Measurements from ENCODE around the gene ODF4. TPM values are rescaled to one million over a fixed set of nuclear protein-coding genes. Genes with fewer than 3 reads are reported as not detected.

The ODF4 gene
- total and polyA plus RNA-seq, 3 donors from 2014 or later: 5.3 to 34.0 (median 7.7) TPM

- WGBS, 2 donors: 81 to 84% methylated on average over 7 of the region's 7 CpGs
- no peak for DNase-seq
- H3K9me3 ChIP-seq: no peaks in the 10 kb centered on the region
- intact Hi-C loops (cut with DNase I; ENCODE audit: low total_unique reads): no loop called here
- no peak for TF ChIP-seq POLR2A (IDR thresholded peaks at IDR 0.05)
- TF ChIP-seq, protein P1, sequence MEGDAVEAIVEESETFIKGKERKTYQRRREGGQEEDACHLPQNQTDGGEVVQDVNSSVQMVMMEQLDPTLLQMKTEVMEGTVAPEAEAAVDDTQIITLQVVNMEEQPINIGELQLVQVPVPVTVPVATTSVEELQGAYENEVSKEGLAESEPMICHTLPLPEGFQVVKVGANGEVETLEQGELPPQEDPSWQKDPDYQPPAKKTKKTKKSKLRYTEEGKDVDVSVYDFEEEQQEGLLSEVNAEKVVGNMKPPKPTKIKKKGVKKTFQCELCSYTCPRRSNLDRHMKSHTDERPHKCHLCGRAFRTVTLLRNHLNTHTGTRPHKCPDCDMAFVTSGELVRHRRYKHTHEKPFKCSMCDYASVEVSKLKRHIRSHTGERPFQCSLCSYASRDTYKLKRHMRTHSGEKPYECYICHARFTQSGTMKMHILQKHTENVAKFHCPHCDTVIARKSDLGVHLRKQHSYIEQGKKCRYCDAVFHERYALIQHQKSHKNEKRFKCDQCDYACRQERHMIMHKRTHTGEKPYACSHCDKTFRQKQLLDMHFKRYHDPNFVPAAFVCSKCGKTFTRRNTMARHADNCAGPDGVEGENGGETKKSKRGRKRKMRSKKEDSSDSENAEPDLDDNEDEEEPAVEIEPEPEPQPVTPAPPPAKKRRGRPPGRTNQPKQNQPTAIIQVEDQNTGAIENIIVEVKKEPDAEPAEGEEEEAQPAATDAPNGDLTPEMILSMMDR (IDR thresholded peaks at IDR 0.05): no peak
- no peaks in the 10 kb centered on the region for H3K36me3 ChIP-seq (ENCODE audit: low read depth, missing control alignments)
- H3K4me3 ChIP-seq: no peak overlapping the region
- no peaks in the 10 kb centered on the region for H3K27me3 ChIP-seq
- no peak overlapping the region for H3K27ac ChIP-seq
- H3K4me1 ChIP-seq: no peaks in the 10 kb centered on the region
These were observed 14.1 kb downstream of the ODF4 start for GRCh38 chr17:8353736-8354135.

- WGBS, 2 donors: 71 to 85% methylated on average over 8 of the region's 8 CpGs
- Histone ChIP-seq H3K4me3 (no peak overlapping the region), H3K4me1 (no peaks in the 10 kb centered on the region), H3K36me3 (ENCODE audit: low read depth, missing control alignments) (no peaks in the 10 kb centered on the region), H3K27ac (no peak overlapping the region), H3K27me3 (no peaks in the 10 kb centered on the region), H3K9me3 (no peaks in the 10 kb centered on the region)
- DNase-seq: no peak
- intact Hi-C loops (cut with DNase I; ENCODE audit: low total_unique reads): no loop called here
- TF ChIP-seq, protein P1 (IDR thresholded peaks at IDR 0.05): no peak
- TF ChIP-seq POLR2A (IDR thresholded peaks at IDR 0.05): no peak
These were observed 14.6 kb downstream of the ODF4 start for GRCh38 chr17:8354236-8354635.

DNA sequence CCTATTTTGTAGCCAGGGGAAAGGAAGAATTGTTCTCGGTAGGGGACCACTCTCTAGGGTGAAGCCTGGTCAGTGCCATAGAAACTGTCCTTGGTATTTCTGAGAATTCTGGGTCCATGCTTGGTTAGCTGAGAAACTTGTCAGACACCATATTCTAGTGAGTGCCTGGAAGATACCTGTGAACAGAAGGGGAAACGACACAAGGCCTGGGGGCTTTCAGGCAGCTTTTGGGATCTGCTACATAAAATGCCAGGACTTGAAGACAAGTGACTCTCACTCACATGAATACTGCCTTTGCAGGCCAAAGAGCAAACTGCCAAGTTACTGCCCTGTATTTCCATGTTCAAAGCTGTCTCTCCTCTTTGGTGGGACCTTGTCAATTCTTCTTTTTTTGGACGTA lies 18.3 kb downstream of the ODF4 start:
- no peak overlapping the region for H3K4me3 ChIP-seq
- no peaks in the 10 kb centered on the region for H3K9me3 ChIP-seq
- no peak overlapping the region for H3K27ac ChIP-seq
- no peaks in the 10 kb centered on the region for H3K27me3 ChIP-seq
- no peak for DNase-seq
- TF ChIP-seq POLR2A (IDR thresholded peaks at IDR 0.05): no peak
- TF ChIP-seq, protein P1 (IDR thresholded peaks at IDR 0.05): no peak
- no peaks in the 10 kb centered on the region for H3K4me1 ChIP-seq
- no peaks in the 10 kb centered on the region for H3K36me3 ChIP-seq (ENCODE audit: low read depth, missing control alignments)
- intact Hi-C loops (cut with DNase I; ENCODE audit: low total_unique reads): no loop called here
- WGBS, 2 donors: 80 to 92% methylated on average over 3 of the region's 3 CpGs

- H3K27ac ChIP-seq: no peak overlapping the region
- WGBS, 2 donors: 78 to 84% methylated on average over 5 of the region's 5 CpGs
- intact Hi-C loops (cut with DNase I; ENCODE audit: low total_unique reads): no loop called here
- H3K4me3 ChIP-seq: no peak overlapping the region
- no peaks in the 10 kb centered on the region for H3K27me3 ChIP-seq
- no peak for TF ChIP-seq POLR2A (IDR thresholded peaks at IDR 0.05)
- TF ChIP-seq, protein P1 (IDR thresholded peaks at IDR 0.05): no peak
- DNase-seq: no peak
- H3K9me3 ChIP-seq: no peaks in the 10 kb centered on the region
- H3K36me3 ChIP-seq (ENCODE audit: low read depth, missing control alignments): no peaks in the 10 kb centered on the region
- H3K4me1 ChIP-seq: no peaks in the 10 kb centered on the region
These were observed 20.1 kb downstream of the ODF4 start for GRCh38 chr17:8359769-8360168.

DNA sequence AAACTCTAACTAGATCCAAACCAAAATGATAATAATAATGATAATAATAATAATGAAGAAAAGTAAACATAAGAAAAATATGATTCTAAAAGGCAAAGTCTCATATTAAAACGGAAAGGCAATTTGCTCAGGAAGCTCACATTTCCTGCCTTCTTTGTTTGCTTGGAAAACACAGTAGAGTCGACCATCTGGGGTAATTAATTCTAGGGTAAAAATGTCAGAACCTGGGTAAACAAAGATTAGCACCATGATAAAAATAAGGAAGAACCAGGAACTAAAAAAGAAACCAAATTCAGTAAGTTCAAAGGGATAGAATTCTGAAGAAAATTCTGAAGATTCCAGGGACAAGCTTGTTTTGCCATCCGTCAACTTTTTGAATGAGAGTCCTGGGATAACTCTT lies 20.6 kb downstream of the ODF4 start:
- H3K9me3 ChIP-seq: no peaks in the 10 kb centered on the region
- H3K27me3 ChIP-seq: no peaks in the 10 kb centered on the region
- no peak overlapping the region for H3K27ac ChIP-seq
- no peaks in the 10 kb centered on the region for H3K36me3 ChIP-seq (ENCODE audit: low read depth, missing control alignments)
- no peak for DNase-seq
- no peaks in the 10 kb centered on the region for H3K4me1 ChIP-seq
- no peak for TF ChIP-seq POLR2A (IDR thresholded peaks at IDR 0.05)
- TF ChIP-seq, protein P1 (IDR thresholded peaks at IDR 0.05): no peak
- intact Hi-C loops (cut with DNase I; ENCODE audit: low total_unique reads): no loop called here
- H3K4me3 ChIP-seq: no peak overlapping the region
- 52 to 54% methylated on average over 3 of the region's 3 CpGs for WGBS, 2 donors
